Activated naive CD4-positive, alpha-beta T cell (primary cell): ENCODE measurements around the gene VPS16.
"Not testable (repeated sequence)": the region's sequence is repeated elsewhere in the genome, so short reads cannot be mapped to it uniquely, and the experiment has no call there.

Experiments
- DNase-seq, 4 experiments: peaks; one replicate each; lab custom pipeline; 2025; lab: John Stamatoyannopoulos, UW

Gene VPS16

DNA sequence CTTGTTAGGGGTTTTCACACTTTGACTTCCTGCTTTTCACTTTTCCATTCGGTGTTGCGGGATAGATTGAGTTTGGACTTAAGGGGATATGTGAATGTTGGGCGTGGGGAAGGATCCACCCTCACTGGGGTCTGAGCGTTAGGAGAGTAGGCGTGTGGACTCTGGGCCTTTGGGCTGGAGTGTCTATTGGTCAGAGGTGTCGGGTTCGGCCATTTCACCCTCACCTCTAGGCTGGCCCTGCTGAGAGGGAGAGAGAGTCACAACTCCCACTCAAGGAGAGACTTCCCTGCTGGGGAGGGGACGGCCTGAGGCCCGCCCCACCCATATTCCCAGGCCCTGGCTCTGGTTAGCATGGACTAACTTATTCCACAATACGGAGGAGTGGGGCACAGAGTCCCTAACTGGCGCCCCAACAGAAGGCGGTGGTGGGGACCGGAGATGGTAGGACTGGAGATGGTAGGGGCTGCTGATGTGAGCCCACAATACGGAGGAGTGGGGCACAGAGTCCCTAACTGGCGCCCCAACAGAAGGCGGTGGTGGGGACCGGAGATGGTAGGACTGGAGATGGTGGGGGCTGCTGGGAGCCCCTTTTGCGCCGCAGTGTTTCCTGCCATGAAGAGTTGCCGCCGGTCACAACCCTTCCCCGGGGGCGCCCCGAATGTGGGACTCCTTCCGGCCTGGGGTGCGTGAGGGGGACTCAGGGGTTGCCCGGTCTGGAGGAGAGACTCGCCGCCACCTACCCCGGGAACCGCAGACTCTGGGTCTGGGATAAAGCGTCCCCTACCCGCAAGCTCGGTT is 31.3 kb downstream of the VPS16 start:
- peak in 1 of 4 experiments; percentile 36 for DNase-seq

DNA sequence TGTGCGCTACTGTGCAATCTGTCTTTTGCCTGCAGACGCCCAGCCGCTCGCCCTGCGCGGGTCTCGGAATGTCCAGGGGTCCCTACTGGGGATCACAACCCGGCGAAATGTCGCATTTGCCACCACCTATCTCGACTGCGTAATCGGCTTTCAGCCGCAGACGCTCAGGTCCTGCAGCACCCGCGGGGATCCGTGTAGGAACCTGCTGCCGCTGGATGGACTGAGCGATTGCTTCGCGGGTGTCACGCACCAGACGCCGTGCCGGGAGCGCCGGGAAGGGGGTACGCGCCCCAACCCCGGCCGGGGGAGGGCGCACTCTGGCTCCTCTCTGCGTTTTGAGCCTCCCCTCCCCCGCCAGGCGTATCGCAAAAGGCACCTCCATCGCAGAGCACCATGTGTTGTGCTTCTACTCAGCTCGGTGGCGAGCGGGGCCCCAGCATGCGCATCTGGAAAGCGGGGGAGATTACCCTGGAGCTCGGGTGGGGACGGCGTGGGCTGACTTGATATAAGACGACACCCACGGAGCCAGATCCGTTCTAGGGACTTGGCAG is 32.0 kb downstream of the VPS16 start:
- peak; percentile 51 to 75 (median 62) for DNase-seq

DNA sequence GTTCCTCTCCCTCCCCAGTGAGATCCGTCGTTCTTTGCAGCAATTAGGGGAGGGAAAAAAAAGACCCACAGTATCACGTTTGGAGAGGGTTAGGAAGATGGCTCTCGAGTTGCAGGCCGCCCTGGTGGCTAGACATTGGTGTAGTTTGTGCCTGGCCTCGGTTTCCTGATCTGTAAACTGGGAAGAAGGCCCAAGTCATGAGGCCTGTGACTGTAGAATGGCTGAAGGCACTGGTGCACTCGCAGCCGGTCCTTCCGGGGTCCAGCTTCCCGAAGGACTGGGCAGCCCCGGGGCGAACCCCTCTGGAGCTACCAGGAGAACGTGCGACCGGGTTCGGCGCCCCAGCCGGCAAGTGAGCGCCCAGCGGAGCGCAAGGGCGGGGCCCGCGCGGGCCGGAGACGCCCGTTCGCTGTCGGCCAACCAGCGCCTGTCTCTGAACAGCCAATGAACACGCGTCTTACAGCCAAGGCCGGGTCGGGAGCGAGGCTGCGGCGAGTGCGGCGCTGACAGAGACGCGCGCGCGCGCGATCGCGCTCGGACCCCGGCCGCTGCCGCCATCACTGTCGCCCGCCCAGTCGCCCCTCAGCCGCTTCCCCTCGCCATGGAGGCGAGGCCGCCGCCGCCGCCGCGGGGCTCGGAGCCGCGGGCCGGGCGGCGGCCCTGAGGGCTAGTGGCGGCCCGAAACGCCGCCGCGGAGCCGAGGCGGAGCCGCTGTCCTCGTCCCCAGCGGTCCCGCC is 32.6 kb downstream of the VPS16 start, which contains the start of gene PTPRA:
TSS of gene PTPRA (plus strand) at position 472 of the 737 bp plus-strand sequence. CDS start 90,797 bp downstream, outside the sequence.
- DNase-seq, result peak; percentile 77 to 86 (median 82)

DNA sequence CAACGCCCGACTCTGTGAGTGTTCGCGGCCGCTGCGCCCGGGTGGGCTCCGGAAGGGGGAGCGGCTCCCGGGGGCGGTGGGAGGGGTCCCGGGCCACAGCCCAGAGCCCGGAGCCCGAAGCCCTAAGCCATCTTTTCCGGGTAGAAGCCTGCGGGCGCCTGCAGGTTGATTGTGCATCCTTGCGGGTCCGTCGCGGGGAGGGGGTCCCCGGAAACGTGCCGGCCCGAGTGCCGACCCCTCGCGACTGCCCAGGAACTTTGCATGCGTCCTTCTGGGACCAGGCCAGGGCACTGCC is 33.1 kb downstream of the VPS16 start:
- DNase-seq, result peak in 3 of 4 experiments; percentile 37 to 58 (median 43)

DNA sequence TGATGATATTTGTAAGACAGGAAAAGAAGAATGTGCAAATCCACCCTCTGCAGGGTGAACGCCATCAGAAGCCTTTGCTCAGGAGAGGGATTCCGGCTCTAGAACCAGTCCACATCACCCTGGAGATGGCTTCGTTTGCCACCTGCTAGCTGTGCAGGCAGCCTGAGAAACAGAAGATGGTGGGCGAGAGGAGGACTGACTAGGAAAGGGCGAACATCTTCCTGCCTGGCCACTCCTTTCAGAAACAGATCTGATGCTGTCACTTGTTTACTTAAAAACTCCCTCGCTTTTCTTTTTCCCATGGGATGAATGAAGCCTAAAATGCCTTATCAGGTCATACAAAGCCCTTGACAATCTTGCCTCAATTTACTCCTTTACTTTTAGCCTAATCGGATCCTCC is 33.9 kb downstream of the VPS16 start:
- DNase-seq, result no peak

DNA sequence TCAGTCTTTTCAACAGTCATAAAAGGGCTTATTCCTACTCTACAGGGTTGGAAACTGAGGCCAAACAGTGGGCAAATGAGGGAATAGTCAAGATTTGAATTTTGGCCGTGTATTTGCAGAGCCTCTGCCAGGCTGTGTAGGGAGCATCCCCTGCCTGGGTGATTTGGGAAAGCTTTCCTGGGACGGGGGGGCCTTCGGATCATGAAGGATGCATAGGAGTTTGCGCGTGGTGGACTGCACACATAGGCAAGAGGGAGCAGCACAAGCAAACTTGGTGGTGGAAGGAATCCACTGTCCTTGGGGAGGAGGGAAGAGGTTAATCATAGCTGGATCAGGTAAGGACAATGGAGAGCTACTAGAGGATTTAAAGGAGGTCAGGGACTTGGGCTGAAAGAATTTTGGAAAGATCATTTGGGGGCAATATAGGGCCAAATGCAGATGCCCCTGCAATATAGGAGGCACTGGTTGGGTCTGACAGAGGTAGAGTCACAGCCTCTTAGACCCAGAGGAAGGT is 35.2 kb downstream of the VPS16 start:
- no peak for DNase-seq

DNA sequence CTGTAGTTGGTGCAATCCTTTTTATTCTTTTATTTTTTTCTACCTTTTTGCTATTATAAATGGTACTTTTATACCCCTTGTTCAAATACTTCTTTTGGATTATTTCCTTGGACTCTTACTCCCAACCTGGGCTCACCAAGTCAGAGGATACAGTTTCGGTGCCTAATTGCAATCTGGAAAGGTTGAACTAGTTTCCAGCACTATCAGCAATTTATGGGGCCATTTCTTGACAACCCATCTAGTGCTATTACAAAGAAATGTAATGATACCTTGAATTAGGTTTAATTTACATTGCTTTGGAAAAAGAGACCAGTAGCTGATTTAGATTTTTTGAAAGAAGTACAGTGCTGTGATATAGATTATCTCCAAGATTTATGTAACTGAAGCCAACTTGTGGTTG is 38.0 kb downstream of the VPS16 start:
- no peak for DNase-seq

DNA sequence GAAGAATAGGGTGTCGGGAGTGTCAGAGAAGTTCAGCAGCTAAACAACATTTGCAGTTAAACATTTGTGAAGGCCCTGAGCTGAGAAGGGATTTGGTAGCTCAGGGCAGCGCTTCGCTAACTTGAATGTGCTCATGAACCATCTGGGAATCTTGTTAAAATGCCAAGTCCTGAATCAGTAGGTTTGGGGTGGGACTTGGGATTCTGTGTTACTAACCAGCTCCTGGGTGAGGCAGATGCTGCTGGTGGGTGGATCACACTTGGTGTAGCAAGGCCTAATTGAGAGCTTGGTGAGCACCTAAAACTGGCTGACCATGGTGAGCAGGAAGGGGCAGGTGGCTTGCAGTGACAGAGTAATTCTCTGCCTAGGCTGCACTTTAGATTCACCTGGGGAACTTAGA is 38.6 kb downstream of the VPS16 start:
- no peak for DNase-seq

DNA sequence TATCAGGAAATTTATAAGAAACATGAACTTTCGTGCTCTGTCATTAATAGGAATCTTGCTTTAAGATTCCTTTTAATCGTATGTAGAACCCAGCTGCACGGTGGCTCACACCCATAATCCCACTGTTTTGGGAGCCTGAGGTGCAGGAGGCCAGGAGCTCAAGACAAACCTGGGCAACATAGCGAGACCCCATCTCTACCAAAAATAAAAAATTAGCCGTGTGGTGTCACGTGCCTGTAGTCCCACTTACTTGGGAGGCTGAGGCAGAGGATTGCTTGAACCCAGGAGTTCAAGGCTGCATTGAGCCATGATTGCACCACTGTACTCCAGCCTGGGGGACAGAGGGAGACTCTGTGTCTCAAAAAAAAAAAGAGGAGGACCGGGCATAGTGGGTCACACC is 40.1 kb downstream of the VPS16 start:
- DNase-seq, result no peak

DNA sequence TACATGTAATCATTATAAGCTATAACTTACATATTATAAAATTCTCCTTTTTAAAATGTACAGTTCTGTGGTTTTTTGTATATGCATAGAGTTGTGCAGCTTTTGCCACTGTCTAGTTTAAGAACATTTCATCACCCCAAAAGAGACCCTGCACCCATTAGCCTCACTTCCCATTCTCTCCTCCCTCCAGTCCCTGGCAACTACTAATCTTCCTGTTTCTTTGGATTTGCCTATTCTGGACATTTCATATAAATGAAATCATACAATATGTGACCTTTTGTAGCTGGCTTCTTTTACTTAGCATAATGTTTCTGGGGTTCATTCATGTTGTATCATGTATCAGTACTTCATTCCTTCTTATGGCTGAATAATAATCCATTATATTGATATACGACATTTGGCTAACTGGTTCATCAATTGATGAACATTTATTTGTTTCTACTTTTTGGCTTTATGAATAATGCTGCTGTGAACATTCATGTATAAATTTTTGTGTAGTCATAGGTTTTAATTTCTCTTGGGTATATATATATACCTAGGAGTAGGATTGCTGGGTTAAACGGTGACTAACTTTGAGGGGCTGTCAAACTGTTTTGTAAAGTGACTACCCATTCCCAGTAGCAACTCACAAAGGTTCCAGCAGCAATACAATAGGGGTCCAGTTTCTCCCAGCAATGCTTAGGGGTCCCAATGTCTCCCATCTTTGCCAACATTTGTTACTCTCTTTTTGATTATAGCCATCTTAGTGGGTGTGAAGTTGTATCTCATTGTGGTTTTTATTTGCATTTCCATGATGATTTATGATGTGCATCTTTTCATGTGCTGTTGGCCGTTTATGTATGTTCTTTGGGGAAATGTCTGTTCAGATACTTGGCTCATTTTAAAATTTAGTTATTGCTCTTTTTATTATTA is 43.4 kb downstream of the VPS16 start:
- no peak for DNase-seq

DNA sequence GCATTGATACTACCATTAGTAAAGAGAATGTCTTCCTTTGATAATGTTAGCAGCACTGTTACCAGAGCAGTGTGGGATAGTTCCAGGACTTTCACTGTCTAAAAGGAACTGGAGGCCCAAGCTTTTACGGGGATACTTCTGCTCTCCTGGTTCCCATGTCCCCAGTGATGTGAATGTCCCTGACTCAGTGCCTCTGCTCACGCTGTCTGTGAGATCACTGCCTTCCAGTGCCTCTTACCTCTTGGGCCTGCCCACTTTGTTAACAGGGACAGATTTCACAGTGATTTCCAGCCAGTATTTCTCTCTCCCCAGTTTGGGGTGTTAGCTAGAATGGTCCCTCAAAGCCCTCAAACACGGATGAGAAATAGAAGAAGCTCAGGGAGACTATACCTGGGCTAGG is 47.2 kb downstream of the VPS16 start:
- DNase-seq, result no peak

DNA sequence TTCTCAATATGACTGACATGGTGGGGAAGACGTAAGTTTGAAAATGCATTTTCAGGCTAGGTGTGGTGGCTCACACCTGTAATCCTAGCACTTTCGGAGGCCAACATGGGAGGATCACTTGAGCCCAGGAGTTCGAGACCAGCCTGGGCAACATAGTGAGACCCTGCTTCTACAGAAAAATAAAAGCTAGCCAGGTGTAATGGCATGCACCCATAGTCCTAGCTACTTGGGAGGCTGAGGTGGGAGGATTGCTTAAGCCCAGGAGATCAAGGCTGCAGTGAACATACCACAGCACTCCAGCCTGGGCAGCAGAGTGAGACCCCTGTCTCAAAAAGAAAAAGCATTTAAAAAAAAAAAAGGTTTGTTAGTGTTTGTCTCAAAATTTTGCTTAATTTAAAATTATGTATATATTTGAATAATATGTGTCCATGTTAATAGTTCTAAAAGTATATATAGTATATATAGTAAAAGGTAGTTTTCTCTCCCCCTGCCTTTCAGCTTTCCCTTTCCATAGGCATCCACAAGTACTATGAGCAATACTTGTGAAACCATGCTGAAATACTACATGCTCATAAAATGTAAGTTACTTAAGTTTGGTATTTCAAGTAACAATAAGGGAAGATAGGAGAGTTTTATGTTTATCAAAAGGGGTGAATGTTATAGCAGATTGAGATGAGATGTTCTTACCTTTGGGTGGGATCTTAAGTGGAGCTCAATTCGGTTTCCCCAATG is 47.8 kb downstream of the VPS16 start:
- DNase-seq, result no peak

DNA sequence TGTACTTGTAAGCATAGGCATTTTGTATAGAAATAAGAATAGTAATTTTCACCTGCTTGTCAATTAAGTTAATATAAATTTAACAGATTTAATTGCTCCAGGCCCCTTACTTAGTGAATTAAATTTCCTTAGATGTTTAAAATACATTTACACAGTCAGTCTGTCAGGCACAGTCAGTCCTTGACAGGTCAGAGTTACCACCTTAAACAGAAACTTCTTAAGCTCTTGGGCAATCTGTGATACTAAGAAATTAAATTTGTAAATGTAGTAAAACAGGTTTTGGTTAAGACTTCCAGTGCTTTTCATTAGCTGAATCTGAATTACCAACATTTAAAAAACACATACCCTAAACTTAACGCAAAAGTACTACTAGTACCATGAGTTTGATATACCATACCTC is 48.7 kb downstream of the VPS16 start:
- DNase-seq, result no peak

DNA sequence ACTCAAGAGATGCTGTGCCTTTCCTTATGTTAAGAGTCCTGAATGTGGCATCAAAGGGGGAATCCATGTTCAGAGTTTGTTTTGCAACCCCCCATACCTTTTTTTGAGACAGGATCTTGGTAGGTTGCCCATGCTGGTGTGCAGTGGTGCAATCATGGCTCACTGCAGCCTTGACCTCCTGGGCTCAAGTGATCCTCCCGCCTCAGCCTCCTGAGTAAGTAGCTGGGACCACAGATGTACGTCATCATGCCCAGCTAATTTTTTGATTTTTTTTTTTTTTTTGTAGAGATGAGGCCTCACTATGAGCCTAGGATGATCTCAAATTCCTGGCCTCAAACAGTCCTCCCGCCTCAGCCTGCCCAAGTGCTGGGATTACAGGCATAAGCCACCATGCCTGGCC is 49.3 kb downstream of the VPS16 start:
- no peak for DNase-seq

DNA sequence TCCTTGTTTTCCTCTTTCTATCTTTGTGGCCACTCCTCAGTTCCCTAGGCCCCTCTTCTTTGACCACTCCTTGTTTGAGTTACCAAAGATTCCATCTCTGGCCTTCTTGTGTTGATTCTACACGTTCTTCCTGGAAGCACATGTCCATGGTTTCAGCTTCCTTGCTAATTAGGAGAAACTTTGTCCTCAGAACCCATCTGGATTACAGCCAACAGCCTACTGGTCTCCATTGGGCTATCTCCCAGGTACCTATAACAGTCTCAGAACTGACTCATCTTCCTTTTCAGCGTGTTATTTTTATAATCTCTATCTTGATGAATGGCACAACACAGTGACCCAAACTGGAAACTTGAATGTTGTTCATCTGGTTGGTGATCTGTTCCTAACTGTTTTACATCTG is 50.2 kb downstream of the VPS16 start:
- DNase-seq, result no peak

DNA sequence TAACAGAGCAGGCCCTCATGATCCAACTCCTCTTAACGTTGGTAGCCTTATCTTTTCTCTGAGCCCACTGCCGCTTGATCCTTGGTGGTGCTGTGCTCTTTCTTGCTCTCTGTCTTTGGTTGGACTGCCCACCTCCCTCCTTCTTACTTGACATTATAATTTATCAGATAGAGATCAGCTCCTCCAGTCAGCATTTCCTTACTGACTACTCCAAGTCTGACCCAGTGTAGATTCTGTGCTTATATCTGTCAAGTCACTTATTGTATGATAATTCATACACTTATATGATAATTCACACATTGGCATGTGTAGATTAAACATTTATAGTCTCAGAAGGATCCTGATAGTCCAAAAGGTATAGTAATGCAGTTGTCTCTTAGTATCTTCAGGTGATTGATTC is 50.8 kb downstream of the VPS16 start:
- DNase-seq, result no peak

DNA sequence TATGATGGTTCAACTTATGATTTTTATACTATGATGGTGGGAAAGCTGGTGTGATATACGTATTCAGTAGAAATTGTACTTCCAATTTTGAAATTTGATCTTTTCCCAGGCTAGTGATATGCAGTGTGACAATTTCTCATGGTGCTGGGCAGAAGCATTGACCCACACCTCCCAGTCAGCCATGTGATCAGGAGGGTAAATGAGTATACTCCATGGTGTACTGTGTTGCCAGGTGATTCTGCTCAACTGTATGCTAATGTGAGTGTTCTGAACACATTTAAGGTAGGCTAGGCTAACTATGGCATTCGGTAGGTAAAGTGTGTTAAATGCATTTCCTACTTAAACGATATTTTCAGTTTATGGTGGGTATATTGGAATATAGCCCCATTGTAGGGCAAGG is 51.8 kb downstream of the VPS16 start:
- DNase-seq, result no peak

DNA sequence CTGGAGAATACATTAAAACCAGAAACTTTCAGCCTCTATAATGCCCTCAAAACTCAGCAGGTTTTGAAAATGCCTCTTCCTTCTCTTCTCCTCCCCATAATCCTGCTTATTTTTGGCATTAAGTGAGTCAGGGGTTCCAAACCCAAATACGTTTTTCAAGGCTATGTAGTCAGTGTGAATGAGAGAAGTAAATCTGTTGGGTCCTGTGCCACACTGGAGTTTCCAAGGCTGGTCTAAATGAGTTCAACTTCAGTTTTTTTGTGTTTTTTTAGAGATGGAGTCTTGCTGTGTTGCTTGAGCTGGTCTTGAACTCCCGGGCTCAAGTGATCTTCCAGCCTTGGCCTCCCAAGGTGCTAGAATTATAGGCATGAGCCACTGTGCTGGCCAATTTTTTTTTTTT is 53.7 kb downstream of the VPS16 start:
- no peak for DNase-seq

DNA sequence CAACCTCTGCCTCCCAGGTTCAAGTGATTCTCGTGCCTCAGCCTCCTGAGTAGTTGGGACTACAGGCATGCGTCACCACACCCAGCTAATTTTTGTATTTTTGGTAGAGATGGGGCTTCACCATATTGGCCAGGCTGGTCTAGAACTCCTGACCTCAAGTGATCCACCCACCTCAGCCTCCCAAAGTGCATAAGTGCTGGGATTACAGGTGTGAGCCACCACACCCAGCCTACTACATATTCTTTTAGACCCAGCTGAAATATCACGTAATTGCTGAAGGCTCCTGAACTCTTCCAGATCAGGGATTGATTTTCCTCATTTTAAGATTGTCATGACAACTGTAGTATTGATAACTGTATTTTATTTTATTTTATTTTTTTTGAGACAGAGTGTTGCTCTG is 54.6 kb downstream of the VPS16 start:
- DNase-seq, result not testable (repeated sequence)

DNA sequence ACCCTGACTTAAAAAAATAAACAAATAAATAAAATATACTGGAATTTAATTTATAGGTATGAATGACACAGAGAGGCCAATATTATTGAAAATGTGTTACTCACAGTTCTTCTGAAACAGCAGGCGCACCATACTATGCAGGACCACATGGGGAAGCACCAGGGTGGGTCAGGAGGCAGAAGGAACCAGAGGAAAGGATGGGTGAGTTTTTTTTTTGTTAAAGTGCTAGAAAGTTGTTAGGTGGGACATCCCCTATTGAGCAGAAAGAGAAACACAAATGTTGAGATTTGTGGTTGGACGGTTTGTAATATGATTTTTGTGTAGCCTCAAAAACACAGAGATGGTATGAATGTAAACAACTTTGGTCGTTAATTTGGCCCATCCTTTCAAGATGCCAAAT is 58.7 kb downstream of the VPS16 start:
- no peak for DNase-seq

DNA sequence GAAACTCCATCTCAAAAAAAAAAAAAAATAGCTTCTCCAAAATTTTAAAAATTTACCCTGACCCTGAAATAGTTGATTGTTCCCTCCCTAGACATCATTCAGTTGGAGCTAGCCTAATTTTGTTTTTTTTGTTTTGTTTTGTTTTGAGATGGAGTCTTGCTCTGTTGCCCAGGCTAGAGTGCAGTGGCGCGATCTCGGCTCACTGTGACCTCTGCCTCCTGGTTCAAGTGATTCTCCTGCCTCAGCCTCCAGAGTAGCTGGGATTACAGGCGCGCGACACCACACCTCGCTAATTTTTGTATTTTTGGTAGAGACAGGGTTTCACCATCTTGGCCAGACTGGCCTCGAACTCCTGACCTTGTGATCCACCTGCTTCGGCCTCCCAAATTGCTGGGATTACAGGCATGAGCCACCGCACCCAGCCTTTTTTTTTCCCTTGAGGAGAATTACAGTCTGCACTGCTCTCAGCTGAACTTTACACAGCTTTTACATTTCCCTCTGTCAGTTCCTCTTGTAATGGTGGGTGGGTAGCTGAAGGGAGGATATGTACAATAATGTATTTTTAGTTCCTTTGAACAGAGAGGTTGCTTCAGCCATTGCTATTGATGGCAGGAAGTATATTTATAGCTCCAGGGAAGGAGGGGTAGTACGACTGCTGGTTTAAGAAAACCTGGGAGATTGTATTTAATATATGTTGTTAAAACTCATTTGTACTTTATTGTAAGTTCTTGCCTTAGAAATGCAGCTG is 60.5 kb downstream of the VPS16 start:
- no peak for DNase-seq
